ENCODE measurements around the gene LRTM1. TPM values are rescaled to one million over a fixed set of nuclear protein-coding genes. Genes with fewer than 3 reads are reported as not detected.

Gene LRTM1
- total and polyA plus RNA-seq, 2 donors (not counting 3 experiments of a cell fraction or from before 2014, with no cell fraction given): not detected

- no peak overlapping the region for H3K27ac ChIP-seq (ENCODE audit: insufficient read depth, low read depth, low read length)
These were observed 52.9 kb downstream of the LRTM1 start for GRCh38 chr3:54874816-54875556.

GRCh38 chr3:54873059-54874010 is 54.5 kb downstream of the LRTM1 start:
- Histone ChIP-seq H3K4me3 (replicated peaks in 1 of 3; ENCODE audit: insufficient read depth in 1 of 3, low read depth in 1 of 3, low read length in 3 of 3) (no peak overlapping the region), H3K4me1 (ENCODE audit: control insufficient read depth, extremely low read depth, insufficient read depth, low read length) (no peaks in the 10 kb centered on the region), H3K9me3 (replicated peaks; ENCODE audit: control insufficient read depth, insufficient read depth, low read length) (peaks cover 6% of the 10 kb centered on the region), H2AFZ (ENCODE audit: low read depth, low read length) (no peak overlapping the region), H4K20me1 (replicated peaks; ENCODE audit: control insufficient read depth, extremely low read depth, insufficient read depth, low read length) (no peaks in the 10 kb centered on the region), H3K4me2 (ENCODE audit: insufficient read depth, low read length) (no peak overlapping the region), H3K9me1 (replicated peaks; ENCODE audit: control insufficient read depth, extremely low read depth, insufficient read depth, low read length) (no peaks in the 10 kb centered on the region), H3K27me3 (ENCODE audit: control insufficient read depth in 2 of 2, insufficient read depth in 2 of 2, low read length in 2 of 2) (no peaks in the 10 kb centered on the region), H3K27ac (ENCODE audit: insufficient read depth, low read depth, low read length) (no peak overlapping the region), H3K36me3 (ENCODE audit: control insufficient read depth in 2 of 2, extremely low read depth in 1 of 2, insufficient read depth in 2 of 2, low read length in 2 of 2) (no peaks in the 10 kb centered on the region), H3K79me2 (ENCODE audit: control insufficient read depth, insufficient read depth, low read length) (no peaks in the 10 kb centered on the region), H3K9ac (replicated peaks; ENCODE audit: extremely low read depth, insufficient read depth, low read length) (no peak overlapping the region)
- ChIA-PET POLR2A (no interaction called here), CTCF (no interaction called here)
- dilution Hi-C loops (cut with MboI; ENCODE audit: extremely low pct_ligation_motif_present, low sequenced_read_pairs): no loop called here
- TF ChIP-seq POLR2A (IDR thresholded peaks at IDR 0.05; ENCODE audit: low read depth, low read length) (no peak), MYC (IDR thresholded peaks at IDR 0.05; ENCODE audit: low read depth, low read length) (no peak), POLR2AphosphoS5 (IDR thresholded peaks at IDR 0.05; ENCODE audit: insufficient read depth, low read depth, low read length) (no peak), GATA2 (IDR thresholded peaks at IDR 0.05; ENCODE audit: insufficient read depth, insufficient read length, low read depth, low read length) (no peak), FOS (IDR thresholded peaks at IDR 0.05; ENCODE audit: borderline replicate concordance, insufficient read depth, low read length) (no peak), JUN (IDR thresholded peaks at IDR 0.05; ENCODE audit: borderline replicate concordance, insufficient read depth, insufficient read length, low read depth) (no peak), EZH2 (IDR thresholded peaks at IDR 0.05; ENCODE audit: borderline replicate concordance, low read depth, low read length, severe bottlenecking) (no peak)
- TF ChIP-seq, protein P1, sequence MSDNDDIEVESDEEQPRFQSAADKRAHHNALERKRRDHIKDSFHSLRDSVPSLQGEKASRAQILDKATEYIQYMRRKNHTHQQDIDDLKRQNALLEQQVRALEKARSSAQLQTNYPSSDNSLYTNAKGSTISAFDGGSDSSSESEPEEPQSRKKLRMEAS (IDR thresholded peaks at IDR 0.05; ENCODE audit: insufficient read depth, insufficient read length): no peak
- TF ChIP-seq, protein P2, sequence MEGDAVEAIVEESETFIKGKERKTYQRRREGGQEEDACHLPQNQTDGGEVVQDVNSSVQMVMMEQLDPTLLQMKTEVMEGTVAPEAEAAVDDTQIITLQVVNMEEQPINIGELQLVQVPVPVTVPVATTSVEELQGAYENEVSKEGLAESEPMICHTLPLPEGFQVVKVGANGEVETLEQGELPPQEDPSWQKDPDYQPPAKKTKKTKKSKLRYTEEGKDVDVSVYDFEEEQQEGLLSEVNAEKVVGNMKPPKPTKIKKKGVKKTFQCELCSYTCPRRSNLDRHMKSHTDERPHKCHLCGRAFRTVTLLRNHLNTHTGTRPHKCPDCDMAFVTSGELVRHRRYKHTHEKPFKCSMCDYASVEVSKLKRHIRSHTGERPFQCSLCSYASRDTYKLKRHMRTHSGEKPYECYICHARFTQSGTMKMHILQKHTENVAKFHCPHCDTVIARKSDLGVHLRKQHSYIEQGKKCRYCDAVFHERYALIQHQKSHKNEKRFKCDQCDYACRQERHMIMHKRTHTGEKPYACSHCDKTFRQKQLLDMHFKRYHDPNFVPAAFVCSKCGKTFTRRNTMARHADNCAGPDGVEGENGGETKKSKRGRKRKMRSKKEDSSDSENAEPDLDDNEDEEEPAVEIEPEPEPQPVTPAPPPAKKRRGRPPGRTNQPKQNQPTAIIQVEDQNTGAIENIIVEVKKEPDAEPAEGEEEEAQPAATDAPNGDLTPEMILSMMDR (IDR thresholded peaks at IDR 0.05; ENCODE audit: extremely low read depth in 1 of 2, insufficient read depth in 1 of 2, low read depth in 1 of 2, low read length in 2 of 2): no peak
- BruUV-seq (replicated peaks): no TSS peak
- FAIRE-seq (no peak), DNase-seq (ENCODE audit: low read depth, low spot score) (no peak)
- intact Hi-C loops (cut with micrococcal nuclease): no loop called here

More at GRCh38 chr3:54874816-54875556, 52.9 kb downstream of the LRTM1 start:
- no peaks in the 10 kb centered on the region for H3K9me1 ChIP-seq (replicated peaks; ENCODE audit: control insufficient read depth, extremely low read depth, insufficient read depth, low read length)
- H3K4me2 ChIP-seq (ENCODE audit: insufficient read depth, low read length): no peak overlapping the region
- intact Hi-C loops (cut with micrococcal nuclease) (no loop called here), dilution Hi-C loops (cut with MboI; ENCODE audit: extremely low pct_ligation_motif_present, low sequenced_read_pairs) (no loop called here)
- no peaks in the 10 kb centered on the region for H4K20me1 ChIP-seq (replicated peaks; ENCODE audit: control insufficient read depth, extremely low read depth, insufficient read depth, low read length)
- no peaks in the 10 kb centered on the region for H3K79me2 ChIP-seq (ENCODE audit: control insufficient read depth, insufficient read depth, low read length)
- H3K4me3 ChIP-seq (replicated peaks in 1 of 3; ENCODE audit: insufficient read depth in 1 of 3, low read depth in 1 of 3, low read length in 3 of 3): no peak overlapping the region
- no TSS peak for BruUV-seq (replicated peaks)
- POLR2A ChIA-PET: no interaction called here
- FAIRE-seq: no peak
- no peaks in the 10 kb centered on the region for H3K4me1 ChIP-seq (ENCODE audit: control insufficient read depth, extremely low read depth, insufficient read depth, low read length)
- CTCF ChIA-PET: no interaction called here
- no peak for DNase-seq (ENCODE audit: low read depth, low spot score)
- no peaks in the 10 kb centered on the region for H3K27me3 ChIP-seq (ENCODE audit: control insufficient read depth in 2 of 2, insufficient read depth in 2 of 2, low read length in 2 of 2)
- TF ChIP-seq FOS (IDR thresholded peaks at IDR 0.05; ENCODE audit: borderline replicate concordance, insufficient read depth, low read length) (no peak), JUN (IDR thresholded peaks at IDR 0.05; ENCODE audit: borderline replicate concordance, insufficient read depth, insufficient read length, low read depth) (no peak), POLR2AphosphoS5 (IDR thresholded peaks at IDR 0.05; ENCODE audit: insufficient read depth, low read depth, low read length) (no peak), POLR2A (IDR thresholded peaks at IDR 0.05; ENCODE audit: low read depth, low read length) (no peak)
- TF ChIP-seq, protein P1 (IDR thresholded peaks at IDR 0.05; ENCODE audit: insufficient read depth, insufficient read length): no peak
- H2AFZ ChIP-seq (ENCODE audit: low read depth, low read length): no peak overlapping the region
- no peak overlapping the region for H3K9ac ChIP-seq (replicated peaks; ENCODE audit: extremely low read depth, insufficient read depth, low read length)
- no peaks in the 10 kb centered on the region for H3K36me3 ChIP-seq (ENCODE audit: control insufficient read depth in 2 of 2, extremely low read depth in 1 of 2, insufficient read depth in 2 of 2, low read length in 2 of 2)
- H3K9me3 ChIP-seq (replicated peaks; ENCODE audit: control insufficient read depth, insufficient read depth, low read length): peaks cover 6% of the 10 kb centered on the region
